Measurements from ENCODE around the gene APLN.

APLN gene

GRCh38 chrX:129632443-129632842 lies 22.3 kb downstream of the APLN start:
- no peaks in the 10 kb centered on the region for H3K9me3 ChIP-seq
- no peak overlapping the region for H3K4me3 ChIP-seq (ENCODE audit: low read depth in 1 of 2, low read length in 1 of 2)
- TF ChIP-seq CTCF (IDR thresholded peaks at IDR 0.05): no peak
- H3K27ac ChIP-seq: no peak overlapping the region
- H3K4me1 ChIP-seq (ENCODE audit: control insufficient read depth in 1 of 2, insufficient read depth in 1 of 2, low read depth in 1 of 2, low read length in 1 of 2): no peaks in the 10 kb centered on the region
- H3K36me3 ChIP-seq: no peaks in the 10 kb centered on the region
- no peaks in the 10 kb centered on the region for H3K27me3 ChIP-seq

- no peak for TF ChIP-seq CTCF (IDR thresholded peaks at IDR 0.05)
- H3K4me1 ChIP-seq (ENCODE audit: control insufficient read depth in 1 of 2, insufficient read depth in 1 of 2, low read depth in 1 of 2, low read length in 1 of 2): no peaks in the 10 kb centered on the region
These were observed 22.9 kb downstream of the APLN start for GRCh38 chrX:129631849-129632248.

GRCh38 chrX:129629837-129630236 lies 24.9 kb downstream of the APLN start:
- Histone ChIP-seq H3K4me1 (ENCODE audit: control insufficient read depth in 1 of 2, insufficient read depth in 1 of 2, low read depth in 1 of 2, low read length in 1 of 2) (no peaks in the 10 kb centered on the region), H3K27me3 (no peaks in the 10 kb centered on the region), H3K27ac (no peak overlapping the region), H3K36me3 (no peaks in the 10 kb centered on the region), H3K4me3 (ENCODE audit: low read depth in 1 of 2, low read length in 1 of 2) (no peak overlapping the region), H3K9me3 (no peaks in the 10 kb centered on the region)
- no peak for TF ChIP-seq CTCF (IDR thresholded peaks at IDR 0.05)

More at GRCh38 chrX:129631849-129632248, 22.9 kb downstream of the APLN start:
- no peaks in the 10 kb centered on the region for H3K36me3 ChIP-seq
- H3K4me3 ChIP-seq (ENCODE audit: low read depth in 1 of 2, low read length in 1 of 2): no peak overlapping the region
- H3K27ac ChIP-seq: no peak overlapping the region
- H3K9me3 ChIP-seq: no peaks in the 10 kb centered on the region
- no peaks in the 10 kb centered on the region for H3K27me3 ChIP-seq

- no peak for TF ChIP-seq CTCF (IDR thresholded peaks at IDR 0.05)
- H3K9me3 ChIP-seq: no peaks in the 10 kb centered on the region
- no peak overlapping the region for H3K4me3 ChIP-seq (ENCODE audit: low read depth in 1 of 2, low read length in 1 of 2)
These were observed 28.7 kb downstream of the APLN start for GRCh38 chrX:129626026-129626425.

GRCh38 chrX:129622757-129623301 lies 31.9 kb downstream of the APLN start:
- Histone ChIP-seq H3K4me3 (ENCODE audit: low read depth in 1 of 2, low read length in 1 of 2) (no peak overlapping the region), H3K27me3 (no peaks in the 10 kb centered on the region), H3K4me1 (ENCODE audit: control insufficient read depth in 1 of 2, insufficient read depth in 1 of 2, low read depth in 1 of 2, low read length in 1 of 2) (peaks cover 0 to 6% of the 10 kb centered on the region in 2 experiments), H3K9me3 (no peaks in the 10 kb centered on the region), H3K36me3 (no peaks in the 10 kb centered on the region), H3K27ac (no peak overlapping the region)
- no peak for TF ChIP-seq CTCF (IDR thresholded peaks at IDR 0.05)

More at GRCh38 chrX:129626026-129626425, 28.7 kb downstream of the APLN start:
- H3K27me3 ChIP-seq: no peaks in the 10 kb centered on the region
- no peak overlapping the region for H3K27ac ChIP-seq
- H3K4me1 ChIP-seq (ENCODE audit: control insufficient read depth in 1 of 2, insufficient read depth in 1 of 2, low read depth in 1 of 2, low read length in 1 of 2): peaks cover 0 to 6% of the 10 kb centered on the region in 2 experiments
- H3K36me3 ChIP-seq: no peaks in the 10 kb centered on the region

All from neutrophil (primary cell).